Mesenchymal stem cell (in vitro differentiated cells and primary cell): ENCODE results near the gene FGF14.

Experiments
- DNase-seq: peaks from one replicate; pipeline ENCODE4 v3.0.0-alpha.2; 2013
- H2AFZ ChIP-seq: one replicate; pipeline ENCODE4 v1.6.1; 2013; ENCODE audit warnings: low read depth, mild to moderate bottlenecking, control low read depth, inconsistent platforms, low read length, moderate library complexity
- H2AK5ac ChIP-seq: 2 replicates; pipeline ENCODE4 v1.6.1; 2013; ENCODE audit warnings: low read length, moderate library complexity, mild to moderate bottlenecking, inconsistent platforms; ENCODE audit not compliant: severe bottlenecking
- H2BK120ac ChIP-seq: one replicate; pipeline ENCODE4 v1.6.1; 2013; ENCODE audit warnings: low read depth, mild to moderate bottlenecking, inconsistent platforms, low read length, moderate library complexity
- H2BK12ac ChIP-seq, 2 experiments: one replicate each; pipeline ENCODE4 v1.6.1; 2013; ENCODE audit warnings: inconsistent platforms in 2 of 2, low read length in 2 of 2, mild to moderate bottlenecking in 2 of 2, moderate library complexity in 2 of 2, control low read depth in 1 of 2
- H2BK15ac ChIP-seq: one replicate; pipeline ENCODE4 v1.6.1; 2013; ENCODE audit warnings: mild to moderate bottlenecking, low read depth, inconsistent platforms; ENCODE audit not compliant: poor library complexity, severe bottlenecking
- H2BK5ac ChIP-seq: 2 replicates; pipeline ENCODE4 v1.6.1; 2013; ENCODE audit warnings: low read depth, mild to moderate bottlenecking, low read length, control low read depth, inconsistent platforms; ENCODE audit not compliant: poor library complexity, severe bottlenecking
- H3K14ac ChIP-seq, 2 experiments: one replicate each; pipeline ENCODE4 v1.6.1; 2013; ENCODE audit warnings: inconsistent platforms in 2 of 2, low read length in 2 of 2, control low read depth in 1 of 2, mild to moderate bottlenecking in 1 of 2, moderate library complexity in 1 of 2
- H3K18ac ChIP-seq, 2 experiments: one replicate each; pipeline ENCODE4 v1.6.1; 2013; ENCODE audit warnings: inconsistent platforms in 2 of 2, low read length in 2 of 2, control low read depth in 1 of 2, low read depth in 1 of 2, mild to moderate bottlenecking in 1 of 2
- H3K23ac ChIP-seq, 2 experiments: one replicate each; pipeline ENCODE4 v1.6.1; 2013; ENCODE audit warnings: inconsistent platforms in 2 of 2, low read length in 2 of 2, mild to moderate bottlenecking in 2 of 2, moderate library complexity in 2 of 2, control low read depth in 1 of 2
- H3K27ac ChIP-seq: 2 replicates; pipeline ENCODE4 v1.5.1; 2013; ENCODE audit warnings: mild to moderate bottlenecking, moderate library complexity, low read length, control low read depth, inconsistent platforms; ENCODE audit not compliant: poor library complexity, severe bottlenecking
- H3K27me3 ChIP-seq, 2 experiments: 2 replicates each; pipeline versions ENCODE4 v1.6.1 to v1.7.0; 2013; ENCODE audit warnings: low read length in 2 of 2, mild to moderate bottlenecking in 2 of 2, moderate library complexity in 2 of 2, control low read depth in 1 of 2, inconsistent platforms in 1 of 2; ENCODE audit not compliant: control insufficient read depth in 1 of 2, insufficient read depth in 1 of 2
- H3K36me3 ChIP-seq, 2 experiments: 2 replicates each; pipeline versions ENCODE4 v1.6.1 to v1.7.0; 2013; ENCODE audit warnings: low read length in 2 of 2, control low read depth in 1 of 2, inconsistent platforms in 1 of 2, low read depth in 1 of 2, mild to moderate bottlenecking in 1 of 2; ENCODE audit not compliant: insufficient read depth in 2 of 2, control insufficient read depth in 1 of 2
- H3K4ac ChIP-seq, 2 experiments: one replicate each; pipeline ENCODE4 v1.6.1; 2013; ENCODE audit warnings: inconsistent platforms in 2 of 2, low read length in 2 of 2, mild to moderate bottlenecking in 2 of 2, moderate library complexity in 2 of 2, control low read depth in 1 of 2, low read depth in 1 of 2
- H3K4me1 ChIP-seq: 2 replicates; pipeline ENCODE4 v1.6.1; 2013; ENCODE audit warnings: low read depth, low read length, control low read depth; ENCODE audit not compliant: control insufficient read depth, insufficient read depth
- H3K4me2 ChIP-seq: 2 replicates; pipeline ENCODE4 v1.6.1; 2013; ENCODE audit warnings: low read length, mild to moderate bottlenecking, inconsistent platforms; ENCODE audit not compliant: poor library complexity, severe bottlenecking
- H3K4me3 ChIP-seq, 2 experiments: 2 replicates each; pipeline versions ENCODE4 v1.5.1 to v1.7.0; 2013; ENCODE audit warnings: low read length in 2 of 2, mild to moderate bottlenecking in 2 of 2, control low read depth in 1 of 2, low read depth in 1 of 2; ENCODE audit not compliant: insufficient read depth in 1 of 2
- H3K79me1 ChIP-seq: replicated peaks from 2 replicates; pipeline ENCODE4 v1.6.1; 2013; ENCODE audit warnings: mild to moderate bottlenecking, control low read depth, low read length, inconsistent platforms; ENCODE audit not compliant: poor library complexity, severe bottlenecking
- H3K9ac ChIP-seq: 2 replicates; pipeline ENCODE4 v1.7.0; 2013; ENCODE audit warnings: mild to moderate bottlenecking, low read length, moderate library complexity
- H3K9me3 ChIP-seq: 2 replicates; pipeline ENCODE4 v1.7.0; 2013; ENCODE audit warnings: mild to moderate bottlenecking, low read length; ENCODE audit not compliant: control insufficient read depth
- H4K8ac ChIP-seq: one replicate; pipeline ENCODE4 v1.6.1; 2013; ENCODE audit warnings: inconsistent platforms, mild to moderate bottlenecking, low read length, moderate library complexity
- H4K91ac ChIP-seq: one replicate; pipeline ENCODE4 v1.6.1; 2013; ENCODE audit warnings: mild to moderate bottlenecking, low read length, inconsistent platforms
- WGBS: methylation state at CpG from one replicate; pipeline ENCODE4 v1.1.7; 2013; ENCODE audit warnings: mixed read lengths; 5-methylcytosine and 5-hydroxymethylcytosine counted together

FGF14 gene

GRCh38 chr13:101727118-101727517 is 674.7 kb downstream of the FGF14 start:
- H3K18ac ChIP-seq = no peak overlapping the region
- H3K14ac ChIP-seq = no peak overlapping the region
- no peak overlapping the region for H3K4ac ChIP-seq
- no peak overlapping the region for H2BK15ac ChIP-seq
- 43% methylated on average over 1 of the region's 1 CpG for WGBS
- H3K27ac ChIP-seq = no peak overlapping the region
- no peaks in the 10 kb centered on the region for H3K9me3 ChIP-seq
- no peak overlapping the region for H3K4me2 ChIP-seq
- H2AFZ ChIP-seq = no peak overlapping the region
- no peak overlapping the region for H2BK12ac ChIP-seq
- DNase-seq = no peak
- H4K8ac ChIP-seq = no peak overlapping the region
- no peaks in the 10 kb centered on the region for H3K27me3 ChIP-seq
- H2BK120ac ChIP-seq = no peak overlapping the region
- peaks cover 0 to 20% of the 10 kb centered on the region in 2 experiments for H3K36me3 ChIP-seq
- H3K9ac ChIP-seq = no peak overlapping the region
- H4K91ac ChIP-seq = no peak overlapping the region
- H3K23ac ChIP-seq = no peak overlapping the region
- H2BK5ac ChIP-seq = no peak overlapping the region
- H3K79me1 ChIP-seq = no peaks in the 10 kb centered on the region
- H3K4me1 ChIP-seq = no peaks in the 10 kb centered on the region
- H2AK5ac ChIP-seq = no peak overlapping the region
- H3K4me3 ChIP-seq = no peak overlapping the region

- no peak overlapping the region for H3K9ac ChIP-seq
- no peaks in the 10 kb centered on the region for H3K9me3 ChIP-seq
- H2BK15ac ChIP-seq = no peak overlapping the region
- H3K4me3 ChIP-seq = no peak overlapping the region
- no peak overlapping the region for H2AFZ ChIP-seq
- no peaks in the 10 kb centered on the region for H3K4me1 ChIP-seq
- no peak overlapping the region for H2AK5ac ChIP-seq
- H4K8ac ChIP-seq = no peak overlapping the region
- no peaks in the 10 kb centered on the region for H3K27me3 ChIP-seq
- no peak overlapping the region for H3K14ac ChIP-seq
- DNase-seq = no peak
- H3K18ac ChIP-seq = no peak overlapping the region
- no peak overlapping the region for H2BK120ac ChIP-seq
- no peak overlapping the region for H3K4ac ChIP-seq
- peaks cover 0 to 24% of the 10 kb centered on the region in 2 experiments for H3K36me3 ChIP-seq
- H3K23ac ChIP-seq = no peak overlapping the region
- H3K4me2 ChIP-seq = no peak overlapping the region
- no peaks in the 10 kb centered on the region for H3K79me1 ChIP-seq
- no peak overlapping the region for H2BK12ac ChIP-seq
- no peak overlapping the region for H3K27ac ChIP-seq
- H4K91ac ChIP-seq = no peak overlapping the region
- WGBS = no CpG with 5 or more reads among the region's 2 CpGs
- H2BK5ac ChIP-seq = no peak overlapping the region
These were observed 675.2 kb downstream of the FGF14 start for GRCh38 chr13:101726681-101727080.

- no peak overlapping the region for H2AK5ac ChIP-seq
- H2BK12ac ChIP-seq = no peak overlapping the region
- DNase-seq = no peak
- H3K23ac ChIP-seq = no peak overlapping the region
- H3K4me2 ChIP-seq = no peak overlapping the region
- no peak overlapping the region for H2BK5ac ChIP-seq
- H3K79me1 ChIP-seq = no peaks in the 10 kb centered on the region
- no peak overlapping the region for H3K27ac ChIP-seq
- H2BK120ac ChIP-seq = no peak overlapping the region
- no peak overlapping the region for H3K9ac ChIP-seq
- H3K14ac ChIP-seq = no peak overlapping the region
- H3K18ac ChIP-seq = no peak overlapping the region
- no peak overlapping the region for H3K4ac ChIP-seq
- no peak overlapping the region for H2BK15ac ChIP-seq
- H3K9me3 ChIP-seq = no peaks in the 10 kb centered on the region
- H2AFZ ChIP-seq = no peak overlapping the region
- no peaks in the 10 kb centered on the region for H3K4me1 ChIP-seq
- 86% methylated on average over 3 of the region's 3 CpGs for WGBS
- no peak overlapping the region for H4K8ac ChIP-seq
- H3K27me3 ChIP-seq = no peaks in the 10 kb centered on the region
- H3K36me3 ChIP-seq = peaks cover 0 to 60% of the 10 kb centered on the region in 2 experiments
- H3K4me3 ChIP-seq = no peak overlapping the region
- no peak overlapping the region for H4K91ac ChIP-seq
These were observed 683.4 kb downstream of the FGF14 start for GRCh38 chr13:101718496-101718895.

GRCh38 chr13:101717353-101717752 is 684.5 kb downstream of the FGF14 start:
- H4K91ac ChIP-seq = no peak overlapping the region
- WGBS = 96% methylated on average over 10 of the region's 10 CpGs
- no peak overlapping the region for H3K27ac ChIP-seq
- H2BK120ac ChIP-seq = no peak overlapping the region
- H3K4me1 ChIP-seq = no peaks in the 10 kb centered on the region
- H3K4me2 ChIP-seq = no peak overlapping the region
- H3K9me3 ChIP-seq = no peaks in the 10 kb centered on the region
- no peak overlapping the region for H3K4ac ChIP-seq
- no peak overlapping the region for H3K4me3 ChIP-seq
- no peak overlapping the region for H3K18ac ChIP-seq
- no peak overlapping the region for H4K8ac ChIP-seq
- H2BK5ac ChIP-seq = no peak overlapping the region
- H3K9ac ChIP-seq = no peak overlapping the region
- H3K79me1 ChIP-seq = no peaks in the 10 kb centered on the region
- H2AFZ ChIP-seq = no peak overlapping the region
- no peak for DNase-seq
- no peak overlapping the region for H3K23ac ChIP-seq
- no peak overlapping the region for H2AK5ac ChIP-seq
- H3K27me3 ChIP-seq = no peaks in the 10 kb centered on the region
- H3K14ac ChIP-seq = no peak overlapping the region
- no peak overlapping the region for H2BK12ac ChIP-seq
- peaks cover 0 to 53% of the 10 kb centered on the region in 2 experiments for H3K36me3 ChIP-seq
- H2BK15ac ChIP-seq = no peak overlapping the region
